HepG2 (cell line): ENCODE measurements around the gene TYROBP.

Experiments
- GABPA ChIP-seq, 2 experiments: IDR thresholded peaks; 2 replicates each; pipeline ENCODE4 v1.6.1; 2011 to 2016; ENCODE audit warnings: low read depth in 2 of 2, low read length in 1 of 2, missing biosample characterization in 1 of 2, missing genetic modification characterization in 1 of 2
- PHF8 ChIP-seq: sonication (generic); formaldehyde crosslinking; IDR thresholded peaks from 2 replicates; pipeline ENCODE4 v1.5.0; 2020; ENCODE audit warnings: missing genetic modification reagents
- REXO4 ChIP-seq: sonication (generic); formaldehyde crosslinking; IDR thresholded peaks from 2 replicates; pipeline ENCODE4 v1.8.0; 2022; ENCODE audit warnings: missing genetic modification reagents, mild to moderate bottlenecking, borderline replicate concordance
- ZBTB10 ChIP-seq: sonication (generic); formaldehyde crosslinking; IDR thresholded peaks from 2 replicates; pipeline ENCODE4 v1.4.0; 2020; ENCODE audit warnings: missing genetic modification reagents, borderline replicate concordance
- ZNF280B ChIP-seq: sonication (generic); formaldehyde crosslinking; IDR thresholded peaks from 2 replicates; pipeline ENCODE4 v1.5.0; 2020; ENCODE audit warnings: missing genetic modification reagents, mild to moderate bottlenecking, borderline replicate concordance
- ZNF33A ChIP-seq: sonication (generic); formaldehyde crosslinking; IDR thresholded peaks from 2 replicates; pipeline ENCODE4 v1.5.1; 2020; ENCODE audit warnings: missing genetic modification reagents, mild to moderate bottlenecking, moderate library complexity, borderline replicate concordance

GRCh38 chr19:35860436-35860817, 47.7 kb downstream of the TYROBP start:
- no peak for TF ChIP-seq GABPA (IDR thresholded peaks at IDR 0.05; ENCODE audit: low read depth, low read length)
- TF ChIP-seq GABPA (CRISPR knock-in tag; IDR thresholded peaks at IDR 0.05; ENCODE audit: low read depth) = no peak
- TF ChIP-seq ZNF280B = no peak
- no peak for TF ChIP-seq PHF8
- TF ChIP-seq ZBTB10 (CRISPR knock-in tag) = no peak
- no peak for TF ChIP-seq REXO4
- no peak for TF ChIP-seq ZNF33A (CRISPR knock-in tag)
